ENCODE results near the gene ROBO1.
"Not testable (repeated sequence)": the region's sequence is repeated elsewhere in the genome, so short reads cannot be mapped to it uniquely, and the experiment has no call there.

Gene ROBO1

DNA sequence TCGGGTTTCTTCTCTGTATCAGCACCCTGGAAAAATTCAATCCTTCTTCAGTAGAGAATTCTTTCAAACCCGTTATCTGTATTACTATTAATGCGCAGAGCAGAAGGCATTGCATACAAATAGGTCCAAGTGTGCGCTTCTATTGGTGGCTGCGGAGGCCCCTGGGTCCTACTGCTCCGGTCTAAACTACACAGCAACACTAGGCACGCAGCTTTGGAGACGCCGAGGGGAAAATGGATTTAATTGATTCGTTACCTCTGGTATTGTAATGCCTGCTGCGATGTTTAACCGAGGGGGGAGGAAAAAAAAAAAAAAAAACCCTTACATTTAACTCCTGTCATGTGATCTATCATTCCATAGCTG, at the start of gene ROBO1:
Gene ROBO1 (minus strand): TSS at position 94 of the 363 bp plus-strand sequence.
- DNase-seq, result no peak

DNA sequence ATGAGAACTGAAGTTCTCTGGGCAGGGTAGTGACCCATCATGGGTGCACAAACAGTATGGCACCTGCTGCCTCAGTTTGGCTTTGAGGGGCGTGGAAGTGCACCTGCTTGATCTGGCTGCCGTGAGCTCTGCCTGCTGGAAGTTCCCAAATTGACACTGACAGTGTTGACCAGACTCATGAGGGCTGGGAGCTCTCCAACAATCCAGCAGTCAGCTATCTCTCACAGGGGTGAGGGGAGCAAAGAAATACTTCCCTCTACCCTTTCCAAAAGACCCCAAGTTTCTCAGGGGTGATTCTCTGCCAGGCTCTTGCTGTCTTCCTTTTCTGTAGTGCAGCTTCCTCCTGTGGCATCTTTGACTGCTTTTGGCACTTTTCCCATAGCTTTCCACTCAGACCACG, 49.4 kb upstream of the ROBO1 start:
- DNase-seq, result no peak

DNA sequence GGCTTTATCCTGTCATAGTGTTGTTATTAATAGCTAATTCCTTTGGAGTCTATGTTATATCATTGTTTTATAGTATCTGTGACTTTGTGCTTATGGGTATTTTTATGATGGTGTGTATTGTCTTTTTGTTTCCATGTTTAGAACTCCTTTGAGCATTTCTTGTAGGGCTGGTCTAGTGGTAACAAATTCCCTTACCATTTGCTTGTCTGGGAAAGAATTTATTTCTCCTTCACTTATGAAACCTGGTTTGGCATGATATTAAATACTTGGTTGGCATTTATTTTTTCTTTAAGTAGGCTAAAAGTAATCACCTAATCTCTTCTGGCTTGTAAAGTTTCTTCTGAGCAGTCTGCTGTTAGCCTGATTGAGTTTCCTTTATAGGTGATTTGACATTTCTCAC, 47.7 kb upstream of the ROBO1 start:
- no peak for DNase-seq

DNA sequence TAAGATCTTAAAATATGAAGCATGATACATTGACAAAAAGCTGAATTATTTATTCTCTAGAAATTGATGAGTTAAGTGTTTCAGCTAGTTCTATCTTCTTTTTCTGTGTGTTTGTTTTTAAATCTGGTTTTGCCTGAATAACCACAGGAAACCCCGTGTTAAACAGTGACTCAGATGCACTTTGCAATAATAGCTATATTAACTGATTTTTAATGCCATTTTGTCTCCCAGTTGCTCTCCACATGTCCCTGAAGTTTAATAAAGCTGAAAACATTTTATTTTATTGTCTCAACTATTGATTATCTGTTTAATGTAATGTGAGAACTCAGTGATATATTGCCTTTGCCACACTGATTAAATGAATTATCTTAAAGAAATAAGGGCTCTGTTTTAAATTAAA, 42.8 kb upstream of the ROBO1 start:
- no peak for DNase-seq

- DNase-seq, result no peak
These were observed 42.3 kb upstream of the ROBO1 start for GRCh38 chr3:79810092-79810491.

DNA sequence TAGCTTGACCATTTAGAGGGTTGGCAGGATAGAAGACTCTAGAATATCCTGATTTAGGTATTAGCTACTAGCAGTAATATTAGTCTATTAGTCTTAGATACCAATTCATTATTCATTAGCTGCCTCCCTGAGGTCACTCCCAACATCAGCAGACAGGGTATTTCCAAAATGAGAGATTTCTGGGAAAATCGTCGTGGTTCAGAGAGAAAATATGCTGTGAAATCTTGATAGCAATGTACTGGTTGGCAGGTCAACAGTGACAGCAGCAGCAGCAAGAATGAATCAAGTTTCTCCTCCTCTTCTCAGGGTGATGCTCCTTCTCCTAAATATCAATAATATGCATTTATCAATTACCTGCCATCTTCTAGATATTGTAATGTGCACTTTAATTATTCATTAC, 41.3 kb upstream of the ROBO1 start:
- no peak for DNase-seq

DNA sequence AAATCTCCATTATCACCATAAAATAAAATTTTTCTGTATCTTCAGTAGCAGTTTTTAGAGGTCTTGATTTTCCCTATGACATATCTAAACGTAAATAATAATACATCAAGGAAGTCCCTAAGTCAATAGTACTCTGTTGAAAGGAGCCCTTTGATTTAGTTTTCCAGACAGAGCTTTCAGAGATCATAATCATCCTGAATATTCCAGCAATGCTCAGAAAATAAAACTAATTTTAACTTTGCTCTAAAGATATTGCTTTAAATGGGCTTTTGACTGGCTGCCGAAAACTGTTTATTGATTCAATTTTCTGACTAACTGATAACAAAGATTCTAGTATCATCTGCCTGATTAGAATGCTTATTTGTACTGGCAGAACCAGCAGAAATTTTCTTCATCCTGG, 40.7 kb upstream of the ROBO1 start:
- DNase-seq, result no peak

GRCh38 chr3:79790177-79790576, 22.4 kb upstream of the ROBO1 start:
- DNase-seq, result not testable (repeated sequence)

GRCh38 chr3:79773291-79773690, 5.5 kb upstream of the ROBO1 start:
- no peak for DNase-seq

DNA sequence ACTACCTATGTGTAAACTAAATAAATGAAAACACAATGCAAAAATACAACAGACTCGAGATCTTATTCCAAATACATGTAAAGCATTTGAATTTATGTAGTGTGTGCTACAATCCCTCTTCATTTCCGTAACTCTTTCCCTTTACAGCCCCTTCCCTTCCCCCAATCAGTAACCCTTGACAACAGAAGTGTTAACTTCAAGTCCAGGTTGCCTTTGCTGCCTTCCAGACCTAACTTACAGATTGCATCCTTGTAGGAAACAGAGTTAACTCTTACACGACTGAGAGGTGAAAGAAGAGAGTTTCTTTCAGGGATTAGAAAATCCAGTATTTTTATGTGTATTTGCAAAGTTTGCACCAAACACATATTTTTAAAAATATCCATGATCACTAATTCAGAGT, 1.4 kb upstream of the ROBO1 start:
- DNase-seq, result no peak

DNA sequence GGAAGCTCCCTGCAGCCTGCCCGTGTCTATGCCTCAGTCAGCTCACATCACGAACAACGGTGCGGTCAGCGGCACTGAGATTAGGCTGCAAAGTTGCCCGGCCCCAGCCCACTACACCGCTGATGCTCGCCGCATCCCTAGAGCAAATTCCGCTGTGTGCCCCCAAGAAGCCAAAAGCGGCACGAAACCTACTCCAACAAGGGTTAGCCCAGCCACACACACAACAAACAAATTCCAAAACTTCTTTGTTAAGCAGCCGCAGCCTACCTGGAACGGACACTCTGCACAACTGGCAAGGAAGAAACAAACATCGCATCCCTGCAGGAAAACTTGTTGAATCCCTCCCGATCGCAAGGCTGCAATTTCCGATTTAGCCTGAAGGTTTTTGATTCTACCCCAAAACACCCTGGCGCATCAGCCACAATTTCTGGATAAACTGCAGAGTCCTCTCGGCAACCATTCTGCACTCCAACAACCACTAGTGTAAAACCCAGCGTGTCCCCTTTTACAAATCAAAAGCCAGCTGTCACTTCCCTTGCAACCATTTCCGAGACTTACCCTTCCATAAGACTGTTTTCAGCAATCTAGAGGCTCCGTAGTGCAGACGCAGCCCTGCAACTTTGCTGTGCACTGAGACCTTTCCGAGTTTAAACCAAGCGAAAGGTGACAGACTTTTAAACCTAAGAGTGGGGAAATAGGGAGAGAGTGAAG, 449 bp downstream of the ROBO1 start:
- DNase-seq, result no peak

DNA sequence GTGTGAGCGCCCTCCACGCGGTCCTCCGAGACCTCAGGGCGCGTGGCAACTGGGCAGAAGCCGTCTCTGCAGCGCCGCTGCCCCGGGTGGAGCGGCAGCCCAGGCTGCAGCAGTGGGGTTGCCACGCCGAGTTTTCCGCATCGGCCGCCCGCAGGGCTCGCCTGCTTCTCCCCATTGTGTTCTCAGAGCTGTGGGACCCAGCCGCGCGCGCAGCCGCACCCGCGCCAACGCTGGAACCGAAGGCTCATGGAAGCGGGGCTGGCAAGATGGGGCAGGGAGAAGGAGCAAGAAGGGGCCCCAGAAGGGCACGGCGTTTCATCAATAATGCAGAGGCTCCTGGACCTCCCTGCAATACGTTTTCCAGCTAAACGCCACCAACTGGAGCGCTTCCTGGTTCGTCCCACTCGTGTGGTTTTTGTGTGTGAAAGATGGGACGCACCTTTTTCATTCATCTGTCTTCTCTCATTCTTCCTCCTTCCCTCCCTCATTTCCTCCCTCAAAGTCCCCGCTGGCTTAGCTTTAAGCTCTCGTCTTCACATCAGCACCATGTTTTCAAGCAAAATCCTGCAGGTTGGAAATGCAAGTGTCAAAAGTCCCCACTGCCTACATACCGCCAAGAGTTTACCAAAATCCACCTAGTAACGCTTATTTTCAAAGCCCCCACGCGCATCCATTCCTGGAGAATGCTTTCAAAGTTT, 1.2 kb downstream of the ROBO1 start:
- no peak for DNase-seq

GRCh38 chr3:79765911-79766310, 1.9 kb downstream of the ROBO1 start:
- no peak for DNase-seq

GRCh38 chr3:79761441-79761840, 6.4 kb downstream of the ROBO1 start:
- no peak for DNase-seq

DNA sequence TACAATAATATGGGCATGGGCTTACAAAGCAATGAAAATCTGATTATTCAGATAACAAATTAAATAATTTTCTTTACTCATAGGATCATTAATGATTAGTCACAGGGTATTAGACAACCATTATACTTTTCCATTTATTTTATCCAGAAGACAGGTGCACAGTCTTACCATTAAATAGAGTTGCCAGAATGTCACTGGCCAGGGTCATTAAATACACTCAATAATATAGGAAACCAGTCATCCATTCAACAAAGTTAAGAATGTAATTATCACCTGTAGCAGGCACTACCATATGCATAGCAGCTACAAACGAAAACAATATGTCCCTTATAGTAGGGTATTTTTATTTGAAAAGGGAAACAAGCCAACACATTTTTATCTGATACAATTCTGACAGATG, 16.1 kb downstream of the ROBO1 start:
- DNase-seq, result no peak

- no peak for DNase-seq
These were observed 30.3 kb downstream of the ROBO1 start for GRCh38 chr3:79737530-79737929.

DNA sequence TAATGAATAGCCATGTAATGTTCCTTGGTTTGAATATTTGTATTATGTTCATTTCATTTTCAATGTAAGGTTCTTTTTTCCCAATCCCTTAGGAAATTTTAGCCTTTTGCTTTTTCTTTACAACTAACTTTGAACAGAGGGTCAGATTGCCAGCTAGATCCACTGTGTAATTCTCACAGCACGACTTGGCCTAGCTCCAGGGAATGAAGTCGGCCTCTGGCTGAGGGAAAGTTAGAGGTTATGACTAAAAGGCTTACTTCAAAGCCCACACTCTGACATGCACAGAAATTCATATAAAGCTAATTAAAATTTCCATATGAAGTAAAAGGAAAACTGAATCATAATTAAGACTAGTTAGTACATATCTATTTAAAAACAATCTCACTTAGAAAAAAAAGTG, 38.7 kb downstream of the ROBO1 start:
- no peak for DNase-seq

- no peak for DNase-seq
These were observed 41.0 kb downstream of the ROBO1 start for GRCh38 chr3:79726786-79727185.

DNA sequence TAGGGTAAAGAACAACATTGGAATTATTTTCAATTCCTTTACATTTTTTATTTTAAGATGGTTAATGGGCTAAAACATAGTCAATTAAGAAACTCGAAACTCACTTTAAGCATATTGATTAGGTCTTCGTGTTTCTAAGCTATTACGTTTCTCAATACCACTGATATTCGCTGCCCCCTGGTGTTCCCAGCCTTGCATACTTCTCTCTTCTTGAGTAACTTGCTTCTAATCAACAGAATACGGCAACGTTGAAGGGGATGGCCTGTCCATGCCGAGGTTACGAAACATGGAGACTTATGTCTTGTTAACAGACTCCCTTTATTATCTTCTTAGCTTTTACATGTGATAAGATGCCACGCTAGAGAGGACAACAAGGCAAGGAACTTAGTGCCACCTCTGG, 43.6 kb downstream of the ROBO1 start:
- no peak for DNase-seq

- DNase-seq, result no peak
These were observed 77.7 kb downstream of the ROBO1 start for GRCh38 chr3:79690072-79690471.

GRCh38 chr3:79685108-79685507, 82.7 kb downstream of the ROBO1 start:
- no peak for DNase-seq

DNA sequence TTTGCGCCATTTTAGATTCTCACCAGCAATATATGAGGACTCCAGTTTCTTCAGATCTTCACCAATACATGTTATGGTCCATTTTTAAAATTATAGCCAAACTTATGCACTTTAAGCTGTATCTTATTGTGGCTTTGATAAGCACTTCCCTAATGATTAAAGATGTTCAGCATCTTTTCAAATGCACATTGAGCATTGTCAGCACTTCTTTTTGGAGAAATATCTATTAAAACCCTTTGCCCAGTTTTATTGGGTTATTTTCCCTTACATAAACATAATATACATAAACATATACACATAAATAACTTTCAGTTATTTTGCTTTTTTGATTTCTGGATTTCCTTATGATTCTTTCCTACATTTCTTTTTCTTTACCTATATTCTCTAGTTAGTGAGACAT, 83.8 kb downstream of the ROBO1 start:
- no peak for DNase-seq

DNA sequence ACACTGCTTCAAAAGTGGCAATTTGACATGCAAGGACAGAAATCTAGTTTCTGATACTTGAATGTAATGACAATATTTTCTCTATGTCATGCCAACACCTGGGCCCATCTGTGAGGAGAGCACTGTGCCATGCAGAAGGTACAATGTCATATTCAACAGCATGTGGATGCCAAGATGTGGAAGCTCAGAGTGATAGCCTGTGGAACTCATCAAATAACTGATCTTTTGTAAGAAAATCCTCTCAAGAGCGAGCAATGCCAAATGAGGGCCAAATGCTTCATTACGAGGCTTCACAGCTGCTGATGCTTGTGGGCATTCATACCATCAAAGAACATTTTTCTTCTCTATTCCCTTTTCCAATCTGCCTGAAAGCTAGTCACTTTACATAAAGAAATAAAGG, 95.1 kb downstream of the ROBO1 start:
- DNase-seq, result no peak

- no peak for DNase-seq
These were observed 95.7 kb downstream of the ROBO1 start for GRCh38 chr3:79672075-79672474.

DNA sequence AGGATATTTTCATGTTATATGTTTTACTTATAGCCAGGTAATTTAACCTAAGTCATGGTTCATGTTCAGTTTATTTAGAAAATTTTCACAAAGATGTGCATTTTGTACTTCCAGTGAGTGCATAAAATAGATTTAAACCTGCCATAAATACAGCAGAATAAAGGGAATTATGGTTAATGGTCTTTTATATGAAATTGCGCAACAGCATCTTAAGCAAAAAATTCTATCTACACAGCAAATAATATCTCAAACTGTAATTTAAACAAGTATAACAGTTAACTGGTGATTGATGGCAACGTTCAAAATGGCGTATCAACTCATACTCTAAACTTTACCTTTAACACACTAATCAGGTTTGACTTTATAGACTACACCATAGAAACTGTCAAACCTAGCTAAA, 97.6 kb downstream of the ROBO1 start:
- DNase-seq, result no peak

All from NCI-H2171 treated with DMSO at 0.1 percent for 48 hours (cell line).